Upper lobe of right lung (tissue), 1 donor: ENCODE data around the gene CROCC2. TPM values are rescaled to one million over a fixed set of nuclear protein-coding genes. Genes with fewer than 3 reads are reported as not detected.
A peak's percentile ranks its signal among the peaks of the same experiment; 100 is the strongest.

ENCODE experiments used
- ATAC-seq: fragments of 200-7000 bp; cut with Tn5 transposase; one replicate; pipeline ENCODE4 v1.9.1; 2020; ENCODE audit warnings: mild to moderate bottlenecking, moderate library complexity
- DNase-seq: peaks from one replicate; pipeline ENCODE4 v3.0.0-alpha.2; 2020
- H3K27ac ChIP-seq: fragments of 200-600 bp; one replicate; pipeline ENCODE4 v1.8.0; 2022
- H3K27me3 ChIP-seq: fragments of 200-600 bp; one replicate; pipeline ENCODE4 v1.8.0; 2022; ENCODE audit warnings: mild to moderate bottlenecking
- H3K36me3 ChIP-seq: fragments of 200-600 bp; one replicate; pipeline ENCODE4 v1.8.0; 2022
- H3K4me1 ChIP-seq: fragments of 200-600 bp; one replicate; pipeline ENCODE4 v1.8.0; 2022
- H3K4me3 ChIP-seq: fragments of 200-600 bp; one replicate; pipeline ENCODE4 v1.8.0; 2022; ENCODE audit warnings: mild to moderate bottlenecking
- H3K9me3 ChIP-seq: fragments of 200-600 bp; one replicate; pipeline ENCODE4 v1.8.0; 2022
- intact Hi-C: fragments of 100-400 bp; cut with DNase I; formaldehyde crosslinking; loops from one replicate; pipeline ENCODE4 v1.11.0; 2022
- total RNA-seq: library from RNA; stranded (reverse); fragmentation: NEBNext Ultra II Directional; extraction: Animal tissue kit (Norgen Biotek cat#: 25700); gene quantifications from one replicate; pipeline ENCODE4 v1.2.1, GENCODE V29; 2021
- TF ChIP-seq, protein P1 (sequence below): fragments of 200-600 bp; IDR thresholded peaks from one replicate; pipeline ENCODE4 v1.8.0; 2022; ENCODE audit warnings: antibody characterized with exemption
- donor health status: DM: no; HTN: yes; CAD: no; lungs with severe emphysema.

CROCC2 gene
- total RNA-seq, 1 donor from 2014 or later = 0.26 TPM

DNA sequence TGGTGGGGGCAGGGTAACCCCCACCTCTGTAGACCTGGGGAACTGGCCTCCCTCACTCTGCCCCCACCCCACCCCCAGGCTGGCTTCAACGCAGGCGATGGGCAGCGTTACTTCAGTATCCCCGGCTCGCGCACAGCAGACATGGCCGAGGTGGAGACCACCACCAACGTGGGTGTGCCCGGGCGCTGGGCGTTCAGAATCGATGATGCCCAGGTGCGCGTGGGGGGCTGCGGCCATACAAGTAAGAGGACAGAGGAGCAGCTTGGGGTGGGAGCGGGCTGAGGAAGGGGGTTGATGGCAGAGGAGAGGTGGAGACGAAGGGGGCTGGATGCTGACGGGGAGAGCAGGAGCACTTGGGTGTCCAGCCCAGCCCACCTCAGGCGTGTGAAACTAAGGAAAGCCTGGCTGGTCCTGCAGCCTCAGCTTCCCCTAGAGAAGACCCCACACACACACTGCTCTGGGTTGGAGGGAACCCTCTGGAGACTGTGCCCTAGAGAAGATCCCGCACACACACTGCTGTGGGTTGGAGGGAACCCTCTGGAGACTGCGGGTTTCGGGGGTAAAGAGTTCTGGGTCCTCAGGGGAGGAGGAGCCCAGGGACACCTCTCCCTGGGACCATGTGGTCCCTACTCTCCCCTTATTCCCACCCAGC, 128.5 kb downstream of the CROCC2 start:
- ATAC-seq = no peak
- H3K4me3 ChIP-seq = no peak overlapping the region
- no peaks in the 10 kb centered on the region for H3K27me3 ChIP-seq
- intact Hi-C loops = no loop called here
- no peaks in the 10 kb centered on the region for H3K4me1 ChIP-seq
- H3K27ac ChIP-seq = no peak overlapping the region
- TF ChIP-seq, protein P1, sequence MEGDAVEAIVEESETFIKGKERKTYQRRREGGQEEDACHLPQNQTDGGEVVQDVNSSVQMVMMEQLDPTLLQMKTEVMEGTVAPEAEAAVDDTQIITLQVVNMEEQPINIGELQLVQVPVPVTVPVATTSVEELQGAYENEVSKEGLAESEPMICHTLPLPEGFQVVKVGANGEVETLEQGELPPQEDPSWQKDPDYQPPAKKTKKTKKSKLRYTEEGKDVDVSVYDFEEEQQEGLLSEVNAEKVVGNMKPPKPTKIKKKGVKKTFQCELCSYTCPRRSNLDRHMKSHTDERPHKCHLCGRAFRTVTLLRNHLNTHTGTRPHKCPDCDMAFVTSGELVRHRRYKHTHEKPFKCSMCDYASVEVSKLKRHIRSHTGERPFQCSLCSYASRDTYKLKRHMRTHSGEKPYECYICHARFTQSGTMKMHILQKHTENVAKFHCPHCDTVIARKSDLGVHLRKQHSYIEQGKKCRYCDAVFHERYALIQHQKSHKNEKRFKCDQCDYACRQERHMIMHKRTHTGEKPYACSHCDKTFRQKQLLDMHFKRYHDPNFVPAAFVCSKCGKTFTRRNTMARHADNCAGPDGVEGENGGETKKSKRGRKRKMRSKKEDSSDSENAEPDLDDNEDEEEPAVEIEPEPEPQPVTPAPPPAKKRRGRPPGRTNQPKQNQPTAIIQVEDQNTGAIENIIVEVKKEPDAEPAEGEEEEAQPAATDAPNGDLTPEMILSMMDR = no peak
- no peaks in the 10 kb centered on the region for H3K9me3 ChIP-seq
- H3K36me3 ChIP-seq = peaks cover 44% of the 10 kb centered on the region
- DNase-seq = peak; percentile 60

DNA sequence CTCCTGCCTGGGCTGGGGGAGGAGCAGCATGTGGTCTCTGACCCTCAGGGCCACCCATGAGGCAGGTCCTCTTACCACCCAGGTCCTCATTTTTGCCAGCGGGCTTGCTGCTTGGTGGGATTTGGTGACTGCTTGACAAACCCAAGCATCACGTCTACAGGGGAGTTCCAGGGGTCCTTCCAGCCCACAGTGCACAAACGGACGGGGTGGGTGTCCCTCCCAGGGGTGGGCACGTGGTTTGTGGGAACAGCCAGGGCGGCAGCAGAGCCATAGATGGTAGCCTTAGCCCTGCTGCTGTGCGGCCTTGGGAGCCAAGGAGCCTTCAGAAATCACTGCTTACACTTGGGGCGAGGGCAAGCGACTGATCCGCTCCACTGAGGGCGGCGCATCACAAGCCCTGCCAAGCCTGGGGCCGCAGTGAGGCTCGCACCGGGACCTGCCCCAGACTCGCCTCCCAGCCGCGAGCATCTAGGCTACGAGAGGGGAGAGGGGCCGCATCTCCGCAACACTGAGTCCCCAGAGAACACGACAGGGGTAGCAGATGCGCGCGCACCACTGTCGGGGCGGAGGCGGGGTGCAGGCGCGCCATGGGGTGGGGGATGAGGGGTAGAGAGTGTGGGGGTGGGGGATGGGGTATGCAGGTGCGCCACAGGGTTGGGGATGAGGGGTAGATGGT, 129.1 kb downstream of the CROCC2 start:
- DNase-seq (no peak), ATAC-seq (no peak)
- no peaks in the 10 kb centered on the region for H3K27me3 ChIP-seq
- no peak overlapping the region for H3K4me3 ChIP-seq
- intact Hi-C loops = no loop called here
- H3K9me3 ChIP-seq = no peaks in the 10 kb centered on the region
- TF ChIP-seq, protein P1 = no peak
- no peak overlapping the region for H3K27ac ChIP-seq
- peaks cover 48% of the 10 kb centered on the region for H3K36me3 ChIP-seq
- H3K4me1 ChIP-seq = no peaks in the 10 kb centered on the region

DNA sequence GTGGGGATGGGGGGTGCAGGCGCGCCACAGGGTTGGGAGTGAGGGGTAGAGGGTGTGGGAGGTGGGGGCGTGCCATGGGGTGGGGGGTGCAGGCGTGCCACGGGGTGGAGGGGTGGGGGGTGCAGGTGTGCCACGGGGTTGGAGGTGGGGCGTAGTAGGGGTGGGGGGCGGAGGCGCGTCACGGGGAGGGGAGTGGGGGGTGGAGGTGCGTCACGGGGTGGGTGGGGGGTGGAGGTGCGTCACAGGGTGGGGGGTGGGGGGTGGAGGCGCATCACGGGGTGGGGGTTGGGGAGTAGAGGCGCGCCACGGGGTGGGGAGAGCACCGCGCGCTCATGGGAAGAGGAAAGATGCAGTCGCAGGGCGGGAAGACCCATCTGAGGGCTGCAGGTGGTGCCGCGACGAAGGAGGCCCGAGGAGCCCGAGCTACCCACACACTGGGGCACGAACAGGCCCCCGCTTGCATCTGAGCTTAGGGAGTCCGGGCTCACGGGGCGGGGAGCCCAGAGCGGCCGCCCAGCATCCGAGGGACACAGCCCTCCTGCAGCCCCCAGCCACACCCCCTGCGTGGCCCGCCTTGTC, 129.8 kb downstream of the CROCC2 start:
- ATAC-seq = peak; percentile 12
- H3K36me3 ChIP-seq = peaks cover 48% of the 10 kb centered on the region

DNA sequence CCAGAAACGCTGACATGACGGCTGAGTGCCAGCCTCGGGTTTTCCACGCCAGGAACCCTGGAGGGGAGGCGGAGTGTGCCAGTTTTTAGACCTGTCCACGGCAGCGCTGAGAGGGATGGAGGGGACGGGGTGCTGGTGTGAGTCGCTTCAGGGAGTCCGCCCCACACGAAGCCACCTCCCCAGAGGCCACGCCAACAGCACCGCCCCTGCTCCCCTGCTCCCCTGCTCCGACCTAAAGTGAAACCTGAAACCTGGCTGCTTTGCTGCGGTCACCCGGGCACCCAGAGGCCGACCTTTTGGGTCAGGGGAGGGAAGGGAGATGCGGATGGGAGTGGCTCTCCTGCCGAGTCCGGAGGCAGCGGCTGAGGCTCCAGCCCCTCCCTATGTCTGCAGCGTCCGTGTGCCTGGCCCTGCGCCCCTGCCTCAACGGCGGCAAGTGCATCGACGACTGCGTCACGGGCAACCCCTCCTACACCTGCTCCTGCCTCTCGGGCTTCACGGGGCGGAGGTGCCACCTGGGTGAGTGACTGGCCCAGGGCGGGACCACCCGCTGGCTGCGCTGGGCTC, 130.3 kb downstream of the CROCC2 start:
- no peaks in the 10 kb centered on the region for H3K4me1 ChIP-seq
- H3K4me3 ChIP-seq = peak overlapping the region; percentile 39
- ATAC-seq = peak; percentile 67
- no peaks in the 10 kb centered on the region for H3K27me3 ChIP-seq
- H3K36me3 ChIP-seq = peaks cover 45% of the 10 kb centered on the region
- TF ChIP-seq, protein P1 = no peak
- peak; percentile 75 for DNase-seq
- intact Hi-C loops = no loop called here
- H3K9me3 ChIP-seq = no peaks in the 10 kb centered on the region
- H3K27ac ChIP-seq = no peak overlapping the region

More for the DNA sequence above, 129.8 kb downstream of the CROCC2 start:
- DNase-seq = no peak
- no peak overlapping the region for H3K27ac ChIP-seq
- H3K9me3 ChIP-seq = no peaks in the 10 kb centered on the region
- intact Hi-C loops = no loop called here
- peak overlapping the region; percentile 39 for H3K4me3 ChIP-seq
- no peaks in the 10 kb centered on the region for H3K27me3 ChIP-seq
- no peaks in the 10 kb centered on the region for H3K4me1 ChIP-seq
- TF ChIP-seq, protein P1 = no peak

DNA sequence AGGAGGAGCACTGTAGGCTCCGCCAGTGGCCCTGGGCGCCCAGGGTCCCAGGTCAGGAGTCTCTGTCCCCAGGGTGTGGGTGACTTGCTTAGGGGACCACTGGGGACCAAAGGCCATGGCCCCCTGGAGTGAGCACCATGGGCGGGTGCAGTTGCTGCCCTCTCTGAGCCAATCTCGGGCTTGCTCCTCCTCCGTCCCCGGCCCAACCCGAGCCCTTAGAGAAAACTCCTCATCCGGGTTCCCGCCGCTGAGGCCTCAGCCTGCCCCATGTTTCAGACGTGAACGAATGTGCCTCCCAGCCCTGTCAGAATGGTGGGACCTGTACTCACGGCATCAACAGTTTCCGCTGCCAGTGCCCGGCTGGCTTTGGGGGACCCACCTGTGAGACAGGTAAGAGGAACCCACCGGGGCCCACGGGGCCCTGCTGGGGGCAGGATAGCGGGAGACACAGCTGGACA, 130.9 kb downstream of the CROCC2 start:
- Histone ChIP-seq H3K36me3 (peaks cover 40% of the 10 kb centered on the region), H3K27ac (no peak overlapping the region), H3K27me3 (no peaks in the 10 kb centered on the region), H3K4me3 (peak overlapping the region; percentile 39), H3K4me1 (no peaks in the 10 kb centered on the region), H3K9me3 (no peaks in the 10 kb centered on the region)
- ATAC-seq = no peak
- TF ChIP-seq, protein P1 = no peak
- DNase-seq = no peak
- intact Hi-C loops = no loop called here
